Retinal pigment epithelial cell (primary cell): Measurements from ENCODE around the gene OR10H2.
"Not testable (repeated sequence)": the region's sequence is repeated elsewhere in the genome, so short reads cannot be mapped to it uniquely, and the experiment has no call there.

ENCODE experiments used
- DNase-seq: peaks from one replicate; pipeline ENCODE4 v3.0.0-alpha.2; 2010; ENCODE audit warnings: low read depth
- H3K4me3 ChIP-seq: 2 replicates; pipeline ENCODE4 v1.5.1; 2011; ENCODE audit warnings: mild to moderate bottlenecking, low read length, control low read depth, moderate library complexity
- TF ChIP-seq, protein P1 (sequence below): conservative IDR thresholded peaks from 2 replicates; pipeline ENCODE4 v1.5.1; 2011; ENCODE audit warnings: low read depth, low read length, control low read depth, inconsistent platforms

OR10H2 gene

DNA sequence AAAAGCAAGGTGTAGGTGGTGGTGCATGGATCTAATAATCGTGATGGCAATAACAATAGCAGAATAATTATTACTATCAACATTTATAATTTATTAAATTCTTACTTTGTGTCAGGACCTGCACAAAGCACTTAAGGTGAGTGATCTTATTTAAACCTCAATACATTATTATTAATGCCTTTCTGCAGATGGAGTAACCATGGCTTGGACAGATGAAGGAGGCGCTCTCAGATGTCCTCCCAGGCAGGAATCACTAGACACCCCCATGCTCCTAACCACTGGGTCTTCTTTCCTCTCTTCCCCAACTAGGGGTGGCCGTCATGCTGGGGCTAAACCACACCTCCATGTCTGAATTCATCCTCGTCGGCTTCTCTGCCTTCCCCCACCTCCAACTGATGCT is at the start of gene OR10H2:
OR10H2 (plus strand) TSS at position 301 of the 400 bp plus-strand sequence; CDS start at position 321, 20 bp downstream.
- DNase-seq = no peak
- H3K4me3 ChIP-seq = no peak within 1 kb of the TSS
- TF ChIP-seq, protein P1, sequence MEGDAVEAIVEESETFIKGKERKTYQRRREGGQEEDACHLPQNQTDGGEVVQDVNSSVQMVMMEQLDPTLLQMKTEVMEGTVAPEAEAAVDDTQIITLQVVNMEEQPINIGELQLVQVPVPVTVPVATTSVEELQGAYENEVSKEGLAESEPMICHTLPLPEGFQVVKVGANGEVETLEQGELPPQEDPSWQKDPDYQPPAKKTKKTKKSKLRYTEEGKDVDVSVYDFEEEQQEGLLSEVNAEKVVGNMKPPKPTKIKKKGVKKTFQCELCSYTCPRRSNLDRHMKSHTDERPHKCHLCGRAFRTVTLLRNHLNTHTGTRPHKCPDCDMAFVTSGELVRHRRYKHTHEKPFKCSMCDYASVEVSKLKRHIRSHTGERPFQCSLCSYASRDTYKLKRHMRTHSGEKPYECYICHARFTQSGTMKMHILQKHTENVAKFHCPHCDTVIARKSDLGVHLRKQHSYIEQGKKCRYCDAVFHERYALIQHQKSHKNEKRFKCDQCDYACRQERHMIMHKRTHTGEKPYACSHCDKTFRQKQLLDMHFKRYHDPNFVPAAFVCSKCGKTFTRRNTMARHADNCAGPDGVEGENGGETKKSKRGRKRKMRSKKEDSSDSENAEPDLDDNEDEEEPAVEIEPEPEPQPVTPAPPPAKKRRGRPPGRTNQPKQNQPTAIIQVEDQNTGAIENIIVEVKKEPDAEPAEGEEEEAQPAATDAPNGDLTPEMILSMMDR = no peak

DNA sequence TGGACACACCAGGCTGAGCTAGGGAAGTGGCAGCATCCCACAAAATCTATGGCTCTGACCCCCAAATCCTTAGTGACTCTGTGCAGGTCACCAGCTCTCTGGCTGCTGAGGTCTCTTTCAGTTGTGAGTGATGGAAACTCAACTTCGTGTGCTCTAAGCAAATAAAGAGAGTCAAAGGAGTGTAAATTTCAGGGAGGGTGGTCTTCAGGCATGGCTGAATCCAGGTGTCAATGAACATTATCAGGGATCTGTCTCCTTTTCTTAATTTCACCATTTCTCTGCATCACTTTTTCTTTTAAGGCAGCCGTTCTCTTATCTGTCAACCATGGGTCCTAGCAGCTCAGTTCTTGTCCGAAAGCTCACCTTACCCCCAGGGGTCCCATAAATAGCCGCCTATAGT is 48.7 kb upstream of the OR10H2 start:
- H3K4me3 ChIP-seq = no peak overlapping the region
- DNase-seq = no peak
- TF ChIP-seq, protein P1 = no peak

GRCh38 chr19:15679865-15680264 is 48.0 kb upstream of the OR10H2 start:
- not testable (repeated sequence) for DNase-seq, H3K4me3 ChIP-seq

- H3K4me3 ChIP-seq = no peak overlapping the region
- no peak for DNase-seq
- TF ChIP-seq, protein P1 = no peak
These were observed 47.1 kb upstream of the OR10H2 start for GRCh38 chr19:15680478-15681322.

DNA sequence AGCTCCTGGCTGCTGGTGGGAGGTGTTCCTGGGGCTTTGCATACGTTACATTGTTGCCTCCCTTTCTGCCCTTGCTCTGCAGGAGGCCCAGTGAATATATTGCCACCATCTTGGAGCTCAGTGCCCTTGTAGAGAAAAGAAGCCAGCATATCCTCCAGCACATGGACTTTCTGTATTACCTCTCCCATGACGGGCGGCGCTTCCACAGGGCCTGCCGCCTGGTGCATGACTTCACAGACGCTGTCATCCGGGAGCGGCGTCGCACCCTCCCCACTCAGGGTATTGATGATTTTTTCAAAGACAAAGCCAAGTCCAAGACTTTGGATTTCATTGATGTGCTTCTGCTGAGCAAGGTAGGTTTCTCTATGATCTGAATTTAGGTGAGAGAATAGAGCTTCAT is 44.4 kb upstream of the OR10H2 start:
- no peak overlapping the region for H3K4me3 ChIP-seq
- DNase-seq = no peak
- TF ChIP-seq, protein P1 = no peak

DNA sequence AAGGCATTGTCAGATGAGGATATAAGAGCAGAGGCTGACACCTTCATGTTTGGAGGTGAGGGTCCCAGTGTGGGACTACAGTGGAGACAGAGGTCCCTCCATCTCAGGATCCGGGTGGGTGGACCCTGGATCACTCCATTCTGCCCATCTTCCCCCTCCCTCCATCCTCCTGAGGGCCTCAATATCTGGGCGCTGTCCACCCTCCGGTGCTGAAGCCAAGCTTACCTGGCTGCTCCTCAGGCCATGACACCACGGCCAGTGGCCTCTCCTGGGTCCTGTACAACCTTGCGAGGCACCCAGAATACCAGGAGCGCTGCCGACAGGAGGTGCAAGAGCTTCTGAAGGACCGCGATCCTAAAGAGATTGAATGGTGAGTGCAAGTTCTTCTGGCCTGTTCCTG is 43.0 kb upstream of the OR10H2 start:
- no peak overlapping the region for H3K4me3 ChIP-seq
- TF ChIP-seq, protein P1 = no peak
- no peak for DNase-seq

- no peak overlapping the region for H3K4me3 ChIP-seq
- TF ChIP-seq, protein P1 = no peak
- DNase-seq = no peak
These were observed 31.1 kb upstream of the OR10H2 start for GRCh38 chr19:15696654-15697194.
